WTC11 (cell line): ENCODE measurements around the gene HMBS. TPM values are rescaled to one million over a fixed set of nuclear protein-coding genes. Genes with fewer than 3 reads are reported as not detected.

Experiments
- ATAC-seq: fragments of 200-7000 bp; cut with Tn5 transposase; 2 replicates; pipeline ENCODE4 v1.10.0; 2021; ENCODE audit warnings: mild to moderate bottlenecking, moderate library complexity
- CTCF ChIA-PET: fragments of 300-600 bp; sonication (Branson Sonifier 250); formaldehyde crosslinking; loops from one replicate; lab custom pipeline; 2021; ENCODE audit warnings: antibody characterized with exemption; lab: Charles Lee
- POLR2A ChIA-PET: fragments of 350-600 bp; sonication (Branson Sonifier 250); formaldehyde crosslinking; loops from one replicate; lab custom pipeline; 2021; ENCODE audit warnings: antibody characterized with exemption; lab: Charles Lee
- DNase-seq: peaks from one replicate; pipeline ENCODE4 v3.0.0; 2021; ENCODE audit warnings: low spot score
- H3K27ac Mint-ChIP-seq: 2 replicates; pipeline ENCODE4 v1.8.0; 2021; ENCODE audit warnings: mixed read lengths
- H3K27me3 Mint-ChIP-seq: 2 replicates; pipeline ENCODE4 v1.8.0; 2021; ENCODE audit warnings: low read depth, mild to moderate bottlenecking, moderate library complexity, mixed read lengths
- H3K36me3 Mint-ChIP-seq: 2 replicates; pipeline ENCODE4 v1.8.0; 2021; ENCODE audit warnings: mixed read lengths
- H3K4me1 Mint-ChIP-seq: 2 replicates; pipeline ENCODE4 v1.8.0; 2022; ENCODE audit warnings: mixed read lengths
- H3K4me3 Mint-ChIP-seq: 2 replicates; pipeline ENCODE4 v1.8.0; 2021; ENCODE audit warnings: mild to moderate bottlenecking, moderate library complexity, mixed read lengths
- H3K9me3 Mint-ChIP-seq: 2 replicates; pipeline ENCODE4 v1.8.0; 2021; ENCODE audit warnings: mixed read lengths
- AFF4 ChIP-seq: sonication (generic); formaldehyde crosslinking; IDR thresholded peaks from 2 replicates; pipeline ENCODE4 v1.8.1; 2023; ENCODE audit warnings: mild to moderate bottlenecking, missing genetic modification reagents, borderline replicate concordance
- ATF3 ChIP-seq: sonication (generic); formaldehyde crosslinking; conservative IDR thresholded peaks from 2 replicates; pipeline ENCODE4 v1.8.1; 2022; ENCODE audit warnings: mild to moderate bottlenecking, missing genetic modification reagents
- E2F4 ChIP-seq: sonication (generic); formaldehyde crosslinking; IDR thresholded peaks from 2 replicates; pipeline ENCODE4 v1.8.1; 2022; ENCODE audit warnings: low read depth, mild to moderate bottlenecking, moderate library complexity, missing genetic modification reagents, borderline replicate concordance
- E2F5 ChIP-seq: sonication (generic); formaldehyde crosslinking; IDR thresholded peaks from 2 replicates; pipeline ENCODE4 v1.8.1; 2022; ENCODE audit warnings: mild to moderate bottlenecking, moderate library complexity, missing genetic modification reagents
- ELF4 ChIP-seq: sonication (generic); formaldehyde crosslinking; IDR thresholded peaks from 2 replicates; pipeline ENCODE4 v1.8.1; 2022; ENCODE audit warnings: low read depth, mild to moderate bottlenecking, moderate library complexity, missing genetic modification reagents
- ESRRA ChIP-seq: sonication (generic); formaldehyde crosslinking; IDR thresholded peaks from 2 replicates; pipeline ENCODE4 v1.8.1; 2022; ENCODE audit warnings: mild to moderate bottlenecking, missing genetic modification reagents, borderline replicate concordance
- GTF2I ChIP-seq: fragments of 250-450 bp; sonication (Bioruptor Pico); conservative IDR thresholded peaks from 2 replicates; pipeline ENCODE4 v1.4.0; 2021; ENCODE audit warnings: mild to moderate bottlenecking
- MAX ChIP-seq: sonication (generic); formaldehyde crosslinking; IDR thresholded peaks from 2 replicates; pipeline ENCODE4 v1.8.0; 2022; ENCODE audit warnings: mild to moderate bottlenecking, missing genetic modification reagents
- NR2C2 ChIP-seq: sonication (generic); formaldehyde crosslinking; IDR thresholded peaks from 2 replicates; pipeline ENCODE4 v1.8.0; 2022; ENCODE audit warnings: mild to moderate bottlenecking, missing genetic modification reagents
- PREB ChIP-seq: sonication (generic); formaldehyde crosslinking; IDR thresholded peaks from 2 replicates; pipeline ENCODE4 v1.8.1; 2022; ENCODE audit warnings: mild to moderate bottlenecking, missing genetic modification reagents, moderate library complexity, borderline replicate concordance
- SOX15 ChIP-seq: fragments of 250-450 bp; sonication (Bioruptor Pico); IDR thresholded peaks from 2 replicates; pipeline ENCODE4 v1.9.0; 2021; ENCODE audit warnings: mild to moderate bottlenecking
- SP1 ChIP-seq: sonication (generic); formaldehyde crosslinking; conservative IDR thresholded peaks from 2 replicates; pipeline ENCODE4 v1.8.1; 2022; ENCODE audit warnings: missing genetic modification reagents
- TP53 ChIP-seq: sonication (generic); formaldehyde crosslinking; IDR thresholded peaks from 2 replicates; pipeline ENCODE4 v1.8.1; 2023; ENCODE audit warnings: mild to moderate bottlenecking, missing genetic modification reagents
- USF1 ChIP-seq: sonication (generic); formaldehyde crosslinking; IDR thresholded peaks from 2 replicates; pipeline ENCODE4 v1.8.0; 2022; ENCODE audit warnings: mild to moderate bottlenecking, missing genetic modification reagents
- ZNF219 ChIP-seq: sonication (generic); formaldehyde crosslinking; IDR thresholded peaks from 2 replicates; pipeline ENCODE4 v1.8.0; 2023; ENCODE audit warnings: missing genetic modification reagents, mild to moderate bottlenecking, borderline replicate concordance
- ZNF317 ChIP-seq: sonication (generic); formaldehyde crosslinking; IDR thresholded peaks from 2 replicates; pipeline ENCODE4 v1.8.1; 2023; ENCODE audit warnings: low read depth, mild to moderate bottlenecking, moderate library complexity, missing genetic modification reagents, borderline replicate concordance
- ZNF512 ChIP-seq: sonication (generic); formaldehyde crosslinking; IDR thresholded peaks from 2 replicates; pipeline ENCODE4 v1.8.1; 2022; ENCODE audit warnings: missing genetic modification reagents, borderline replicate concordance
- ZSCAN18 ChIP-seq: fragments of 250-450 bp; sonication (Bioruptor Pico); IDR thresholded peaks from 2 replicates; pipeline ENCODE4 v2.1.2; 2022; ENCODE audit warnings: mild to moderate bottlenecking, moderate library complexity
- total RNA-seq: library from RNA; stranded (reverse); gene quantifications from 3 replicates; pipeline ENCODE4 v1.2.3, GENCODE V29; 2021

Gene HMBS
- total RNA-seq, 1 experiment from 2014 or later, result 62.3 TPM

- peaks cover 15% of the 10 kb centered on the region for H3K4me1 Mint-ChIP-seq
- no peaks in the 10 kb centered on the region for H3K9me3 Mint-ChIP-seq
- no peak for TF ChIP-seq SP1 (CRISPR knock-in tag)
- no peak for TF ChIP-seq MAX (CRISPR knock-in tag)
- no peak for TF ChIP-seq USF1 (CRISPR knock-in tag)
- TF ChIP-seq AFF4 (CRISPR knock-in tag), result no peak
- no peak for TF ChIP-seq PREB
- TF ChIP-seq GTF2I, result no peak
- TF ChIP-seq ELF4, result no peak
- no peak for TF ChIP-seq SOX15 (CRISPR knock-in tag)
- TF ChIP-seq ZNF512 (CRISPR knock-in tag), result no peak
- no peak for TF ChIP-seq TP53 (CRISPR knock-in tag)
- TF ChIP-seq ESRRA, result no peak
- CTCF ChIA-PET, result interaction anchor here (0.6 kb wide), 1 partner anchor 56 kb away, joined by 5 read pairs; no protein-coding TSS in a partner anchor
- POLR2A ChIA-PET, result no interaction called here
- DNase-seq (no peak), ATAC-seq (no peak)
- H3K36me3 Mint-ChIP-seq, result peaks cover 15% of the 10 kb centered on the region
- no peak overlapping the region for H3K4me3 Mint-ChIP-seq
- H3K27me3 Mint-ChIP-seq, result no peaks in the 10 kb centered on the region
- H3K27ac Mint-ChIP-seq, result peak overlapping the region; percentile 47; the same call in 1 of the 2 replicates
These were observed 3.7 kb downstream of the HMBS start for GRCh38 chr11:119088406-119088805.

GRCh38 chr11:119089319-119089718 lies 4.6 kb downstream of the HMBS start:
- no peak overlapping the region for H3K4me3 Mint-ChIP-seq
- ATAC-seq (no peak), DNase-seq (no peak)
- H3K4me1 Mint-ChIP-seq, result peaks cover 17% of the 10 kb centered on the region
- ChIA-PET CTCF (no interaction called here), POLR2A (no interaction called here)
- TF ChIP-seq E2F4 (CRISPR knock-in tag), result no peak
- no peak for TF ChIP-seq ZNF219
- TF ChIP-seq ZNF317 (CRISPR knock-in tag), result no peak
- no peak for TF ChIP-seq NR2C2
- TF ChIP-seq E2F5 (CRISPR knock-in tag), result no peak
- no peak for TF ChIP-seq ATF3 (CRISPR knock-in tag)
- no peak for TF ChIP-seq ZSCAN18 (CRISPR knock-in tag)
- H3K36me3 Mint-ChIP-seq, result peaks cover 23% of the 10 kb centered on the region
- no peaks in the 10 kb centered on the region for H3K27me3 Mint-ChIP-seq
- no peaks in the 10 kb centered on the region for H3K9me3 Mint-ChIP-seq
- H3K27ac Mint-ChIP-seq, result no peak overlapping the region
